SH-SY5Y (cell line): ENCODE data around the gene SEC11A.

Source experiments
- GATA2 ChIP-seq: IDR thresholded peaks from 2 replicates; pipeline ENCODE4 v1.6.1; 2011; ENCODE audit warnings: mild to moderate bottlenecking, low read depth, low read length
- GATA3 ChIP-seq: IDR thresholded peaks from 2 replicates; pipeline ENCODE4 v1.6.1; 2011; ENCODE audit warnings: low read depth, mild to moderate bottlenecking, low read length, moderate library complexity

GRCh38 chr15:84647726-84648125 is 68.2 kb downstream of the SEC11A start:
- TF ChIP-seq GATA3 (no peak), GATA2 (no peak)
